Fibroblast of pulmonary artery (primary cell): ENCODE results near the gene TCEANC2.
A peak's percentile ranks its signal among the peaks of the same experiment; 100 is the strongest.
"Not testable (repeated sequence)": the region's sequence is repeated elsewhere in the genome, so short reads cannot be mapped to it uniquely, and the experiment has no call there.

ENCODE experiments used
- DNase-seq: peaks from one replicate; pipeline ENCODE4 v3.0.0-alpha.2; 2010; ENCODE audit warnings: low read depth
- H3K4me3 ChIP-seq: replicated peaks from 2 replicates; pipeline ENCODE4 v1.5.1; 2011; ENCODE audit warnings: low read depth, mild to moderate bottlenecking, control low read depth, low read length, moderate library complexity
- TF ChIP-seq, protein P1 (sequence below): IDR thresholded peaks from 2 replicates; pipeline ENCODE4 v1.5.1; 2011; ENCODE audit warnings: mild to moderate bottlenecking, control low read depth, low read length, inconsistent platforms; ENCODE audit errors: missing control alignments

Gene TCEANC2

DNA sequence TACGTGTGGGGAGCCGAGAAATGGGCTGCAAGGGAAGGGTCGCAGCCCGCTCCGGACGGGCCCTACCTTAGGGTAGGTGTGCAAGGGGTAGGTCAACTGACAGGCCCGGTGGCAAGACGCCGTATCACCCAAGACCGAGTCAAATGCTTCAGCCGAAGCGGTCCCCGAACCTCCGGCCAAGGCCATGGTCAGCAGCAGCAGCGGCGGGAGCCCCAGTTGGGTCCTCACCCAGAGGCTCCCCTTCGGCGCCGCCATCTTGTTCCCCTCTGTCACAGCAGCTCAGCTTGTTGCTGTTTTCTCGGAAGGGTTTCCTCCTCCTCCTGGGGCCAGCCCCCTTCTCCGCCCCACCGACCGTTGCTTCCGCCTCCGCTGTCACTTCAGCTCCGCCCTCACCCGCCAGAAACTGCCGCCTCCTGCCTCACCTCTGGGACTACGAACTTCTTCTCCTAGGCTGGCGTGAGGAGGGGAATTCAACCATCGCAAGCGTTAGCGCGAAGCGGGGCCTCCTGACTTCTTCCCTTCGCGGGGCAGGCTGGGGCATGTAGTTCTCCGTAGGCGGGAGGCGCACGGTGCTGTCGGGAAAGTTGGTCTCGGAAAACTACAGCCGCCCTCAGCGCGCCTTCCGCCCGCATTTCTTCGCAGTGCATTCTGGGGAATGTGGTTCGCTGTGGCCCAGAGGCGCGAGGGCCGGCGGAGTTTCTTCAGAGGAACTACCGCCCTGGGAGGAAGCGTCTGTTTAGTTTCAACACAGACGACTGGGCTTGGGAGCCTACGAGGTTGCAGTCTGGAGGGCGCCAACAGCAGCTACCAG is at the start of gene TCEANC2, which contains the start of gene TMEM59:
Gene TCEANC2, plus strand, starts transcription at position 675 of the 811 bp plus-strand sequence. CDS start 815 bp downstream, outside the sequence.
Gene TMEM59, minus strand, starts transcription at position 271 of the 811 bp plus-strand sequence. Its CDS starts 16 bp downstream, at position 255.
- DNase-seq, result peak; percentile 99
- TF ChIP-seq, protein P1, sequence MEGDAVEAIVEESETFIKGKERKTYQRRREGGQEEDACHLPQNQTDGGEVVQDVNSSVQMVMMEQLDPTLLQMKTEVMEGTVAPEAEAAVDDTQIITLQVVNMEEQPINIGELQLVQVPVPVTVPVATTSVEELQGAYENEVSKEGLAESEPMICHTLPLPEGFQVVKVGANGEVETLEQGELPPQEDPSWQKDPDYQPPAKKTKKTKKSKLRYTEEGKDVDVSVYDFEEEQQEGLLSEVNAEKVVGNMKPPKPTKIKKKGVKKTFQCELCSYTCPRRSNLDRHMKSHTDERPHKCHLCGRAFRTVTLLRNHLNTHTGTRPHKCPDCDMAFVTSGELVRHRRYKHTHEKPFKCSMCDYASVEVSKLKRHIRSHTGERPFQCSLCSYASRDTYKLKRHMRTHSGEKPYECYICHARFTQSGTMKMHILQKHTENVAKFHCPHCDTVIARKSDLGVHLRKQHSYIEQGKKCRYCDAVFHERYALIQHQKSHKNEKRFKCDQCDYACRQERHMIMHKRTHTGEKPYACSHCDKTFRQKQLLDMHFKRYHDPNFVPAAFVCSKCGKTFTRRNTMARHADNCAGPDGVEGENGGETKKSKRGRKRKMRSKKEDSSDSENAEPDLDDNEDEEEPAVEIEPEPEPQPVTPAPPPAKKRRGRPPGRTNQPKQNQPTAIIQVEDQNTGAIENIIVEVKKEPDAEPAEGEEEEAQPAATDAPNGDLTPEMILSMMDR, result no peak
- peak within 1 kb of the TSS; percentile 98 for H3K4me3 ChIP-seq

DNA sequence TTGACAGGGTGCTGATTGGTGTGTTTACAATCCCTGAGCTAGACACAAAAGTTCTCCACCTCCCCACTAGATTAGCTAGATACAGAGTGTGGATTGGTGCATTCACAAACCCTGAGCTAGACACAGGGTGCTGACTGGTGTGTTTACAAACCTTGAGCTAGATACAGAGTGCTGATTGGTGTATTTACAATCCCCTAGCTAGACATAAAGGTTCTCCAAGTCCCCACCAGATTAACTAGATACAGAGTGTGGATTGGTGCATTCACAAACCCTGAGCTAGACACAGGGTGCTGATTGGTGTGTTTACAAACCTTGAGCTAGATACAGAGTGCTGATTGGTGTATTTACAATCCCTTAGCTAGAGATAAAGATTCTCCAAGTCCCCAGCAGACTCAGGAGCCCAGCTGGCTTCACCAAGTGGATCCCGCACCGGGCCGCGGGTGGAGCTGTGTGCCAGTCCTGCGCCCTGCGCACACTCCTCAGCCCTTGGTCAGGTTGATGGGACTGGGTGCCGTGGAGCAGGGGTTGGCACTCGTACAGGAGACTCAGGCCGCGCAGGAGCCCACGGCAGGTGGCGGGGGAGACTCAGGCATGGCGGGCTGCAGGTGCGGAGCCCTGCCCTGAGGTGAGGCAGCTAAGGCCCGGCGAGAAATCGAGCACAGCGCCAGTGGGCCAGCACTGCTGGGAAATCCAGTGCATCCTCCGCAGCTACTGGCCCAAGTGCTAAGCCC is 49.5 kb upstream of the TCEANC2 start:
- not testable (repeated sequence) for DNase-seq, H3K4me3 ChIP-seq

DNA sequence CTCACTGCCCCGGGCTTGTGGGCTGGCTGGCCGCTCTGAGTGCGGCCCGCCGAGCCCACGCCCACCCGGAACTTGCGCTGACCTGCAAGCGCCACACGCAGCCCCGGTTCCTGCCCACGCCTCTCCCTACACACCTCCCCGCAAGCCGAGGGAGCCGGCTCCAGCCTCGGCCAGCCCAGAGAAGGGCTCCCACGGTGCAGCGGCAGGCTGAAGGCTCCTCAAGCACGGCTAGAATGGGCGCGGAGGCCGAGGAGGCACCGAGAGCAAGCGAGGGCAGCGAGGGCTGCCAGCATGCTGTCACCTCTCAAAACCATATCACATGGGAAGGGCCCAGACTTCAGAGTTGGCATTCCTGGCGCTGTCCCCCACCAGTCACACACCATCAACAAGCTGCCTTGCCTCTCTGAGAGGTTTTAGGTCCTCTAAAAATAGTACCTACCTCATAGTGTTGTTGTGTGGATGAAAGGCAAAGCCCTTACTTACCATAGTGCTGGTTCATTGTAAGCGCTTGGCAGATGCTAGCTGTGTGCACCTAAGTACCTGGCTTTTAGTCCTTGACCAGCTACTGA is 48.8 kb upstream of the TCEANC2 start:
- no peak overlapping the region for H3K4me3 ChIP-seq
- no peak for DNase-seq
- TF ChIP-seq, protein P1, result no peak

DNA sequence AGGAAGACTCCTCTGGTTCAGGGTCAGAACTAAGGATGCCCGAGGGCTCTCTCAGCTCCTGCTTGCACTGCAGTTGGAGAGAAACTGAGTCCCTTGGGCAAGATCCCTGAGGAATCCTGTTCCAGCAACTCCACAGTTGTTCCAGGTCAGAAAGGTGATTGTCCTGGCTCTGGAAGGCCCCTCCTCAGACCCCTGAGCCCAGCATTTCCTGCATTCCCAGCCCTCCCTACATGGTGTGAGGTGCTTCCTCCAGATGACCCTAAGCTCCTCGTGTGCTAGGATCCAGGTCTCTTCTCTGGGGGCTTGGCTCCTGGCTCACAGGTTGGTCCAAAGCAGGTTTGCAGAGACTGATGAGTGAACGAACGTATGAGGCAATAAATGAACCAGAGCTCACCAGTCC is 46.9 kb upstream of the TCEANC2 start:
- H3K4me3 ChIP-seq, result no peak overlapping the region
- DNase-seq, result no peak
- TF ChIP-seq, protein P1, result no peak

DNA sequence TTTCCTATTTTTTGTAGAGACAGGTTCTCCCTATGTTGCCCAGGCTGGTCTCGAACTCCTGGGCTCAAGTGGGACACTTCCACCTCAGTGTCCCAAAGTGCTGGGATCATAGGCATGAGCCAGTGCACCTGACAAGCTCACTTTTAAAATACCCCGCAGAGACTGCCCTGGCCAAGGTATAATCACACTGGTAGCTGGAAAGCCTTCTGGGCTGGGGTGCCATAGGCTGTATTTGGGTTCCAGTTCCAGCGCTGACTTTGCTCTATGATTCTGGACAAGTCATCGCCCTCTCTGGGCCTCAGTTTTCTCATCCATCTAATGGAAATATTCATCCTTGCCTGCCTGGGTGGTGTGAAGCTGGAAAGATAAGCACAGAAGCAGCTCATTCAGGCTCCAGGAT is 45.8 kb upstream of the TCEANC2 start:
- TF ChIP-seq, protein P1, result no peak
- no peak overlapping the region for H3K4me3 ChIP-seq
- no peak for DNase-seq

DNA sequence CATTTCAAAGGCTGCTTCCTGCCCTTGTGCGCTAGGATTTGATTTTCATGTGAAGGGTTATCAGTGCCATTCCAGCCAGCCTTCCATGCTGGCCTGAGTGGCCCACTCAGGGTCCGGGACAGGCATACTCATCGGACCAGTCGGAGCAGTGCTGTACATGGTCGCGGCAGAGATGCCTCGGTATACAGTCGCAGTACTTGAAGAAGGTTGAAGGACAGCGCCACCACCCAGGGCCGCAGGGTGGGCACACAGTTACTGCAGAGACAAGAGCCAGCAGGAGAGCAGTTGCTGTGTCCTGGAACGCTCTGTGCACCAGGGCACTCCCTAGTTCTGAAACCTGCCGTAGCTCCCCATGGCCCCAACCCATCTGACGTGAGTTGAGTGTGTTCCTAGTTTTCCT is 44.5 kb upstream of the TCEANC2 start:
- DNase-seq, result no peak
- TF ChIP-seq, protein P1, result no peak
- H3K4me3 ChIP-seq, result no peak overlapping the region

DNA sequence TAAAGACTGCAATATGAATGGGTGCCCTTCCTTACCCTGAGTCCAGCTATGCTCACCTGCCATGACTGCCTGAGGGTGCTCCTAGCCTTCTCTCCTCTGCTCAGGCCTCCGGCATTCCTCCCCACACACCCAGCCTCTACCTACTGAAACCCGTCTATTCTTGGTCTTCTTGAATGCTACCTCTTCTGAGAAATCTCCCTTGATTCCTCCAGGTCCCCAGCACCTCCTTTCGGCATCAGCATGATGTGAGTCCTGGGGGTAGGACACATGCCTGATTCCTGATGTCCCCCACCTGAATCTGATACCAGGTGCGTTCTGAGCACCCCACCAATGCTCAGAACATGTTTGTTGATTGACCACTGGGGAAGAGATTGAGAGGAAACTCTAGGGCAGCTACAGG is 44.0 kb upstream of the TCEANC2 start:
- TF ChIP-seq, protein P1, result no peak
- DNase-seq, result no peak
- H3K4me3 ChIP-seq, result no peak overlapping the region
